Measurements from ENCODE around the gene MSH3.
"Not testable (repeated sequence)": the region's sequence is repeated elsewhere in the genome, so short reads cannot be mapped to it uniquely, and the experiment has no call there.

MSH3 gene

GRCh38 chr5:80659106-80659505, 4.7 kb downstream of the MSH3 start:
- DNase-seq = no peak

- not testable (repeated sequence) for DNase-seq
These were observed 6.2 kb downstream of the MSH3 start for GRCh38 chr5:80660661-80661060.

DNA sequence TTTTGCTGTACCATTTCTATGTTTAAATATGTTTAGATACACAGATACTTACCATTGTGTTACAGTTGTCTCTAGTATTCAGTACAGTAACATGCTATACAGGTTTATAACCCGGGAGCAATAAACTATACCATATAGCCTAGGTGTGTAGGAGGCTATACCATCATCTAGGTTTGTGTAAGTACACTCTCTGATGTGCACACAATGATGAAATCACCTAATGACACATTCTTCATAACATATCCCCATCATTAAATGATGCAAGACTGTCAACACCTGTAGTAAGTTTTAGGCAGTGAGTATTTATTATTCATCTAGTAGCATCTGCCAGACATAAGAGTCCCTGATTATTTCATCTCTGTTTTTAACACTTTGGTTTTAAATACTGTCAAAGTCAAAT, 7.7 kb downstream of the MSH3 start:
- DNase-seq = no peak

DNA sequence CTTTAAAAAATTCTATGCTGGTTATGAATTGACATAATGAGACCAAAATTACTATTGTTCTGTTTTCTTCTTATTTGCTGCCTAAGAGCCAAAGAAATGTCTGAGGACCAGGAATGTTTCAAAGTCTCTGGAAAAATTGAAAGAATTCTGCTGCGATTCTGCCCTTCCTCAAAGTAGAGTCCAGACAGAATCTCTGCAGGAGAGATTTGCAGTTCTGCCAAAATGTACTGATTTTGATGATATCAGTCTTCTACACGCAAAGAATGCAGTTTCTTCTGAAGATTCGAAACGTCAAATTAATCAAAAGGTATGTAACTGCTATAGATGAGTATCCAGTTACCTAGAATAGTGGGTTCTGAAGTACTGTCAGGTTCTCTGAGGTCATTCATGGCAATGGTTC, 10.6 kb downstream of the MSH3 start:
- DNase-seq = no peak

DNA sequence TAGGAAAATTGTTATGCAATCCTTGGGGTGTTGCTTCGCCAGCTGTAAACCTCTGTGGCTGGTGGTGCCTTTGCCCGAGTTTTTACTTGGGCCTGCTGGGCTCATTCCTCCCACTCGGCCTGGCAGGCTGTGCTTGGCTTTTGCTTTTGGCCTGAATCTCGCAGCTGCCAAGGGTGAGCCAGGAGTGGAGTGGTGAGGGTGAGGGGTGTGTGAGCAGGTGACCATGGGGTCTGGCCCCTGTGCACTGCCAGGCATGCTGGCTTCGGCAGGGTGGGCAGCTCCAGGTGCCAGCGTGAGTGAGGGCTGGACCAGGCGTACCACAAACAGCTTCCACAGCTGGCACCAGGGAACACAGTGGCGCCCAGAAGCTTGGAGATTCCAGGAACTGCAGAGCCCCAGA, 12.9 kb downstream of the MSH3 start:
- DNase-seq = no peak

- no peak for DNase-seq
These were observed 13.8 kb downstream of the MSH3 start for GRCh38 chr5:80668016-80668969.

- DNase-seq = no peak
These were observed 17.8 kb downstream of the MSH3 start for GRCh38 chr5:80672140-80672736.

GRCh38 chr5:80676706-80677105, 22.3 kb downstream of the MSH3 start:
- DNase-seq = no peak

GRCh38 chr5:80686757-80687156, 32.3 kb downstream of the MSH3 start:
- no peak for DNase-seq

GRCh38 chr5:80688648-80689420, 34.4 kb downstream of the MSH3 start:
- no peak for DNase-seq

DNA sequence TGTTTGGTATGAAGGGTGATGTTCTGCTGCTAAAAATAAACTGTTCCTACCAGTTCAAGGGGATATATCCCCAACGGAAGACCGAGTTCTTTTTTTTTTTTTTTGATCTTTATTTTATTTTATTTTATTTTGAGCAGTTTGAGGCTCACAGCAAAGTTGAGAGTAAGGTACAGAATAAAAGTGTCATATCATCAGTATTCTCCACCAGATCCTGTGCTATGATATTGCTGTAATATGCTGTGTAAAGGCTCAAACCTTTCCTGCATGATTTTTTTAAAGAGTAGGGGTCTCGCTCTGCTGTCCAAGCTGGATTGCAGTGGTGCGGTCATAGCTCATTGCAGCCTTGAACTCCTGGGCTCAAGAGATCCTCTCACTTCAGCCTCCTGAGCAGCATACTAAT, 35.2 kb downstream of the MSH3 start:
- no peak for DNase-seq

DNA sequence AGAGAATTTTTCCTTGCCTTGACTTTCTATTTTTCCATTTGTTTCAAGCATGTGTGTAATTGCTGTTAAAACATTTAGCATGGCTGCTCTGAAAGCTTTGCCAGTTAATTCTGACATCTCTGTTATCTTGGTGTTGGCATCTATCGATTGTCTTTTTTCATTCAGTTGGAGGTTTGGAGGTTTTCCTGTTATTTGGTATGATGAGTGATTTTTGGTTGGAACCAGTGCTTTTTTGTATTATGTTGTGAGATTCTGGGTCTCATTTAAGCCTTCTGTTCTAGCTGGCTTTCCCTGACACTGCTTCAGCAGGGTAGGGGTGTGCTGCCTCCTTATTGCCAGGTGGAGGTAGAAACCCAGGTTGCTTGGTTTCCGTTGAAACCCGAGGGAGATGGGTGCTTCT, 41.2 kb downstream of the MSH3 start:
- DNase-seq = no peak

GRCh38 chr5:80696450-80696849, 42.0 kb downstream of the MSH3 start:
- DNase-seq = no peak

DNA sequence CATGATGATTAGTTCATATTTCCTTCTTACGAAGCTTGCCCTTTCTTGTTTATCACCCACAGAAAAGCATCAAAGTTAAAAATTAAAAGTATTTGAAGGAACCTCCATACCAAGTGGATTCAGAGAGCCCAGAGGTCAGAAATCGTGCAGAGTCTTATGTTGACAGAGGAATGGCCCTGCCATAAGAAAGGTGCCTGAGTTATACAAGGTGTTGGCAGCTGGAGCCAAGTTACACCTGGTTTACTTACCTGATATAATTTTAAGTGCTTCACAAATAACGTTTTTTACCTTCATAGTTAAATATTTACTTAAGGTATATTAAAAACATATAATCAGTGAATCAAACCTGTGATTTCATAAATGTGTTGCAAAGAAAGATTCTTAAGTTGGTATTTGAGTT, 42.6 kb downstream of the MSH3 start:
- DNase-seq = no peak

DNA sequence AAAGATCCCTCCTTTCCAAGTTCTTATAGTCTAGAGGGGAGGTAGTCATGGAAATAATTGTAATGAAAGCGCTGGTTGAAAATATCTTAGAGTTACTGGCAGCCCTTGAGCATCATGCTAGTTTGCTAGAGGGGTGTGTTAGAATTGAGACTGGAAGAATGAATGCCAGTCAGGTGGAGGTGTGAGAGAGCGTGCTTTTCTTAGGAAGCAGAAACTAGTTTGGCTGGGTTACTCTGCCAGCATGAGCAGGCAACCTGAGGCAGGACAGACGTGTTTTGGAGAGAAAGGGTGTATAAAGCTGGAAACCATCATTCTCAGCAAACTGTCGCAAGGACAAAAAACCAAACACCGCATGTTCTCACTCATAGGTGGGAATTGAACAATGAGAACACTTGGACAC, 43.9 kb downstream of the MSH3 start:
- DNase-seq = no peak

GRCh38 chr5:80701597-80701996, 47.1 kb downstream of the MSH3 start:
- no peak for DNase-seq

GRCh38 chr5:80703291-80703690, 48.8 kb downstream of the MSH3 start:
- DNase-seq = no peak

DNA sequence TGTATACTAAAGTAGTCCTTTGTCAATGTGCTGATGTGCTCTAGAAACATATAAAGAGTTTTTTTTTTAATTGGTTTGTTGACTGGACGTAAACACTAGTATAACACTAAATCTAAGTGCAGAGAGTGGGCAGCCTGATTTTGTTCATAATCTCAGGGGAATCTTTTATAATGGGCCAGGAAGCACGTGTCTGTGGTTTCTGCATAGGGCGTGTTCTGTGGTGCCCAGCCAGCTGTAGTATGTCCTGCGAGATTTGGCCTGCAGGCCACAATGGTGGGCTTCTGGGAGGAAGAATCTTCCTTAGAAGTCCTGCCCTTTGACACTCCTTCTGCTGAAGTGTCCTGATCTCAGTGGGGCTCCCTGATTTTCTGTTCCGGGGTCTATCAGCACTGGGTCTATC, 49.3 kb downstream of the MSH3 start:
- no peak for DNase-seq

- no peak for DNase-seq
These were observed 49.8 kb downstream of the MSH3 start for GRCh38 chr5:80704221-80704620.

- DNase-seq = no peak
These were observed 50.8 kb downstream of the MSH3 start for GRCh38 chr5:80705216-80705769.

DNA sequence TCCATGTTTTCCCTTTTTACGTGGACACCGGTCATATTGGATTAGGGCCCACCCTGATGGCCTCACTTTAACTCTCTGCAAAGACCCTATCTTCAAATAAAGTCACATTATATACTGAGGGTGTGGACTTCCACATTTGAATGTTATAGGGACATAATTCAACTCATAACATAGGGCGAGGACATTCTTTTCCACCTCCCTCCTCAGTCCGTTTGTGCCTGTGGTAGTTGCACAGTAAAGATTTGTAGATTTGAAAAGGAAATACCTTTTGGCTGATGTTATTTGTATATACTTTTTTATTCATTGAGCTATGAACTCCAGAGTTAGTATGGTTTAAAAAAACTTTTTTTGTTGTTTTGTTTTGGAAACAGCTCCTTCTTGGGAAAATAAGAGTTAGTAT, 51.3 kb downstream of the MSH3 start:
- DNase-seq = no peak

DNA sequence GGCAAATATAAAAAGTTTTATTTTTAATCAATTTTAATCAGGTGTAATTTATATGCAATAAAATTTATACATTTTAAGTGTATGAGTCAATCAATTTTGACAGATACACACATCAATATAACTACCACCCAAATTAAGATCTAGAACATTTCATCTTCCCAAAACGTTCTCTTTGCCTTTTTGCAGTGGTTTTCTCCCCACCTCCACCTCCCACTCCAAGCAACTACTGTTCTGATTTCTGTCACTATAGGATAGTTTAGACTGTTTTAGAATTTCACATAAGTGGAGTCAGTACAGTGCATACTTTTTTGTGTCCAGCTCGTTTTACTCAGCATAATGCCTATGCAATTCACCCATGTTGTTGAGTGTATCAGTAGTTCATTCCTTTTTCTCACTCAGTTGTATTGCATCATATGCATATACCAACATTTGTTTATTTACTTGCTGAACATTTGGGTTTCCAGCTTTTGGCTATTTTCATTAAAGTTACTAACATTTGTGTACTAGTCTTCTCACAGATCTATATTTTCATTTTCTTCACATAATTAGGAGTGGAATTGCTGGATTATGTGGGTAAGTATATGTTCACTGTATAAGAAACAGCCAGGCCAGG, 52.5 kb downstream of the MSH3 start:
- no peak for DNase-seq

DNA sequence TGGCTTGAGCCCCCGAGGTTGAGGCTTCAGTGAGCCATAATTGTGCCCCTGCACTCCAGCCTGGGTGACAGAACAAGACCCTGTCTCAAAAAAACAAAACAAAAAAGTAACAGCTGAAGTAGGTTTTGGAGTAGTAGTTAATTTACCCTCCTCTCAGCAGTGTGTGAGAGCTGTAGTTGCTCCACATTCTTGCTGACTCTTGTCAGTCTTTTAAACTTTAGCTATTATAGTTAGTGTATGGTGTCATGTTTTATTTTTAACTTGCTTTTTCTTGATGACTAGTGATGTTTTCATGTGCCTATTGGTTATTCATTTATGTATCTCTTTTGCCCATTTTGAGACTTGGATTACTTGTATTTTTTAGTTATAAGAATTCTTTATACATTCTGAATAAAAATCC, 53.2 kb downstream of the MSH3 start:
- DNase-seq = no peak
